GM23338 (cell line): ENCODE measurements around the gene HEY2.

ENCODE experiments used
- CREB1 ChIP-seq: fragments of 250-450 bp; sonication (Bioruptor Pico); IDR thresholded peaks from 2 replicates; pipeline ENCODE4 v1.5.0; 2020; ENCODE audit warnings: low read depth, mild to moderate bottlenecking, moderate library complexity
- EZH2 ChIP-seq: fragments of 200-600 bp; sonication (generic); IDR thresholded peaks from one replicate; pipeline ENCODE4 v1.8.0; 2017; ENCODE audit warnings: antibody characterized with exemption, mild to moderate bottlenecking, low read depth; ENCODE audit not compliant: unreplicated experiment
- EZH2phosphoT487 ChIP-seq: fragments of 200-600 bp; sonication (generic); IDR thresholded peaks from one replicate; pipeline ENCODE4 v1.8.1; 2018; ENCODE audit warnings: antibody characterized with exemption; ENCODE audit not compliant: unreplicated experiment
- JUNB ChIP-seq: IDR thresholded peaks from one replicate; pipeline ENCODE4 v1.6.1; 2016; ENCODE audit warnings: antibody characterized with exemption; ENCODE audit not compliant: unreplicated experiment
- NANOG ChIP-seq: IDR thresholded peaks from 2 replicates; pipeline ENCODE4 v1.6.1; 2016; ENCODE audit warnings: antibody characterized with exemption, borderline replicate concordance
- POLR2AphosphoS5 ChIP-seq: IDR thresholded peaks from 2 replicates; pipeline ENCODE4 v1.6.1; 2016; ENCODE audit warnings: antibody characterized with exemption, low read depth
- STAT1 ChIP-seq: IDR thresholded peaks from one replicate; pipeline ENCODE4 v1.6.1; 2016; ENCODE audit warnings: antibody characterized with exemption; ENCODE audit not compliant: unreplicated experiment
- ZNF114 ChIP-seq: fragments of 250-450 bp; sonication (Bioruptor Pico); IDR thresholded peaks from 2 replicates; pipeline ENCODE4 v1.5.0; 2020; ENCODE audit warnings: mild to moderate bottlenecking, moderate library complexity
- TF ChIP-seq, protein P1 (sequence below), 2 experiments: fragments of 200-600 bp in 1 of 2; sonication (generic) in 1 of 2; conservative IDR thresholded peaks; 2 replicates each; pipeline versions ENCODE4 v1.5.1 to v1.6.1; 2016 to 2017; ENCODE audit warnings: antibody characterized with exemption in 2 of 2, low read depth in 2 of 2, mild to moderate bottlenecking in 2 of 2, moderate library complexity in 1 of 2
- TF ChIP-seq, protein P2 (sequence below): IDR thresholded peaks from one replicate; pipeline ENCODE4 v1.6.1; 2018; ENCODE audit warnings: antibody characterized with exemption; ENCODE audit not compliant: unreplicated experiment

DNA sequence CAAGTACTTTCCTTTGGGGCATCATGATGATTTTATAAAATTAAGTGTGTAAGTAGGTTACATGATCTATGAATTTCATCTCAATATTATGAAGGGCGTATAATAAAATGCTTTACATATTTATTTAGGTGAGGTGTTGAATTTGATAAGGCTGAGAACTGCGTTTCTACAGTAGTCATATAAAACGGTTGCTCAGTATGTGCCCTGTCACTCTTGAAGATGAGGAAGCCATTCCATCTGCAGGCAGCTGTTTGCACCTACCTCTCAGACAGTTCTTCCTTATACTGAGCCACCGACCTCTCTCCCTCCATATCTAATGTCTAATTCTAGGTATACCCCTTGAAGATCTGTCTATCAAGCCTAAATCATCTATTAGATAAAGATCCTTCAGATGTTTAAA lies 57.4 kb downstream of the HEY2 start:
- TF ChIP-seq, protein P1, sequence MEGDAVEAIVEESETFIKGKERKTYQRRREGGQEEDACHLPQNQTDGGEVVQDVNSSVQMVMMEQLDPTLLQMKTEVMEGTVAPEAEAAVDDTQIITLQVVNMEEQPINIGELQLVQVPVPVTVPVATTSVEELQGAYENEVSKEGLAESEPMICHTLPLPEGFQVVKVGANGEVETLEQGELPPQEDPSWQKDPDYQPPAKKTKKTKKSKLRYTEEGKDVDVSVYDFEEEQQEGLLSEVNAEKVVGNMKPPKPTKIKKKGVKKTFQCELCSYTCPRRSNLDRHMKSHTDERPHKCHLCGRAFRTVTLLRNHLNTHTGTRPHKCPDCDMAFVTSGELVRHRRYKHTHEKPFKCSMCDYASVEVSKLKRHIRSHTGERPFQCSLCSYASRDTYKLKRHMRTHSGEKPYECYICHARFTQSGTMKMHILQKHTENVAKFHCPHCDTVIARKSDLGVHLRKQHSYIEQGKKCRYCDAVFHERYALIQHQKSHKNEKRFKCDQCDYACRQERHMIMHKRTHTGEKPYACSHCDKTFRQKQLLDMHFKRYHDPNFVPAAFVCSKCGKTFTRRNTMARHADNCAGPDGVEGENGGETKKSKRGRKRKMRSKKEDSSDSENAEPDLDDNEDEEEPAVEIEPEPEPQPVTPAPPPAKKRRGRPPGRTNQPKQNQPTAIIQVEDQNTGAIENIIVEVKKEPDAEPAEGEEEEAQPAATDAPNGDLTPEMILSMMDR (conservative IDR thresholded peaks at IDR 0.05; ENCODE audit: low read depth in 2 of 2) = no peak
- TF ChIP-seq EZH2 (no peak), STAT1 (no peak), EZH2phosphoT487 (no peak), CREB1 (CRISPR knock-in tag) (no peak), POLR2AphosphoS5 (no peak), ZNF114 (CRISPR knock-in tag) (no peak), JUNB (no peak), NANOG (no peak)
- TF ChIP-seq, protein P2, sequence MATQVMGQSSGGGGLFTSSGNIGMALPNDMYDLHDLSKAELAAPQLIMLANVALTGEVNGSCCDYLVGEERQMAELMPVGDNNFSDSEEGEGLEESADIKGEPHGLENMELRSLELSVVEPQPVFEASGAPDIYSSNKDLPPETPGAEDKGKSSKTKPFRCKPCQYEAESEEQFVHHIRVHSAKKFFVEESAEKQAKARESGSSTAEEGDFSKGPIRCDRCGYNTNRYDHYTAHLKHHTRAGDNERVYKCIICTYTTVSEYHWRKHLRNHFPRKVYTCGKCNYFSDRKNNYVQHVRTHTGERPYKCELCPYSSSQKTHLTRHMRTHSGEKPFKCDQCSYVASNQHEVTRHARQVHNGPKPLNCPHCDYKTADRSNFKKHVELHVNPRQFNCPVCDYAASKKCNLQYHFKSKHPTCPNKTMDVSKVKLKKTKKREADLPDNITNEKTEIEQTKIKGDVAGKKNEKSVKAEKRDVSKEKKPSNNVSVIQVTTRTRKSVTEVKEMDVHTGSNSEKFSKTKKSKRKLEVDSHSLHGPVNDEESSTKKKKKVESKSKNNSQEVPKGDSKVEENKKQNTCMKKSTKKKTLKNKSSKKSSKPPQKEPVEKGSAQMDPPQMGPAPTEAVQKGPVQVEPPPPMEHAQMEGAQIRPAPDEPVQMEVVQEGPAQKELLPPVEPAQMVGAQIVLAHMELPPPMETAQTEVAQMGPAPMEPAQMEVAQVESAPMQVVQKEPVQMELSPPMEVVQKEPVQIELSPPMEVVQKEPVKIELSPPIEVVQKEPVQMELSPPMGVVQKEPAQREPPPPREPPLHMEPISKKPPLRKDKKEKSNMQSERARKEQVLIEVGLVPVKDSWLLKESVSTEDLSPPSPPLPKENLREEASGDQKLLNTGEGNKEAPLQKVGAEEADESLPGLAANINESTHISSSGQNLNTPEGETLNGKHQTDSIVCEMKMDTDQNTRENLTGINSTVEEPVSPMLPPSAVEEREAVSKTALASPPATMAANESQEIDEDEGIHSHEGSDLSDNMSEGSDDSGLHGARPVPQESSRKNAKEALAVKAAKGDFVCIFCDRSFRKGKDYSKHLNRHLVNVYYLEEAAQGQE = no peak
